ENCODE results near the gene SH2D7.

SH2D7 gene

GRCh38 chr15:78108300-78109084 lies 16.1 kb downstream of the SH2D7 start:
- H3K27ac ChIP-seq (ENCODE audit: low read length) = no peak overlapping the region
- no peaks in the 10 kb centered on the region for H3K9me3 ChIP-seq (ENCODE audit: control insufficient read depth in 1 of 2, low read length in 2 of 2)
- no peaks in the 10 kb centered on the region for H3K27me3 ChIP-seq (ENCODE audit: low read depth, low read length)
- no peaks in the 10 kb centered on the region for H3K36me3 ChIP-seq (ENCODE audit: control insufficient read depth in 1 of 2, insufficient read depth in 2 of 2, low read length in 2 of 2)
- no peak overlapping the region for H3K4me3 ChIP-seq (ENCODE audit: low read depth in 1 of 2, low read length in 2 of 2)
- no peaks in the 10 kb centered on the region for H3K4me1 ChIP-seq (ENCODE audit: control insufficient read depth in 1 of 2, insufficient read depth in 2 of 2, low read length in 2 of 2)

- H3K36me3 ChIP-seq (ENCODE audit: control insufficient read depth in 1 of 2, insufficient read depth in 2 of 2, low read length in 2 of 2) = no peaks in the 10 kb centered on the region
- no peaks in the 10 kb centered on the region for H3K9me3 ChIP-seq (ENCODE audit: control insufficient read depth in 1 of 2, low read length in 2 of 2)
- no peaks in the 10 kb centered on the region for H3K27me3 ChIP-seq (ENCODE audit: low read depth, low read length)
- H3K4me1 ChIP-seq (ENCODE audit: control insufficient read depth in 1 of 2, insufficient read depth in 2 of 2, low read length in 2 of 2) = no peaks in the 10 kb centered on the region
- no peak overlapping the region for H3K27ac ChIP-seq (ENCODE audit: low read length)
- H3K4me3 ChIP-seq (ENCODE audit: low read depth in 1 of 2, low read length in 2 of 2) = no peak overlapping the region
Measured at GRCh38 chr15:78109156-78109555, 16.8 kb downstream of the SH2D7 start.

GRCh38 chr15:78110096-78110495 lies 17.7 kb downstream of the SH2D7 start:
- no peaks in the 10 kb centered on the region for H3K4me1 ChIP-seq (ENCODE audit: control insufficient read depth in 1 of 2, insufficient read depth in 2 of 2, low read length in 2 of 2)
- no peak overlapping the region for H3K27ac ChIP-seq (ENCODE audit: low read length)
- no peaks in the 10 kb centered on the region for H3K36me3 ChIP-seq (ENCODE audit: control insufficient read depth in 1 of 2, insufficient read depth in 2 of 2, low read length in 2 of 2)
- H3K4me3 ChIP-seq (ENCODE audit: low read depth in 1 of 2, low read length in 2 of 2) = no peak overlapping the region
- H3K9me3 ChIP-seq (ENCODE audit: control insufficient read depth in 1 of 2, low read length in 2 of 2) = no peaks in the 10 kb centered on the region
- H3K27me3 ChIP-seq (ENCODE audit: low read depth, low read length) = no peaks in the 10 kb centered on the region

GRCh38 chr15:78110916-78111475 lies 18.6 kb downstream of the SH2D7 start:
- no peaks in the 10 kb centered on the region for H3K9me3 ChIP-seq (ENCODE audit: control insufficient read depth in 1 of 2, low read length in 2 of 2)
- no peak overlapping the region for H3K27ac ChIP-seq (ENCODE audit: low read length)
- no peak overlapping the region for H3K4me3 ChIP-seq (ENCODE audit: low read depth in 1 of 2, low read length in 2 of 2)
- H3K36me3 ChIP-seq (ENCODE audit: control insufficient read depth in 1 of 2, insufficient read depth in 2 of 2, low read length in 2 of 2) = no peaks in the 10 kb centered on the region
- H3K27me3 ChIP-seq (ENCODE audit: low read depth, low read length) = no peaks in the 10 kb centered on the region
- no peaks in the 10 kb centered on the region for H3K4me1 ChIP-seq (ENCODE audit: control insufficient read depth in 1 of 2, insufficient read depth in 2 of 2, low read length in 2 of 2)

GRCh38 chr15:78111788-78112187 lies 19.4 kb downstream of the SH2D7 start:
- Histone ChIP-seq H3K27ac (ENCODE audit: low read length) (no peak overlapping the region), H3K4me1 (ENCODE audit: control insufficient read depth in 1 of 2, insufficient read depth in 2 of 2, low read length in 2 of 2) (no peaks in the 10 kb centered on the region), H3K4me3 (ENCODE audit: low read depth in 1 of 2, low read length in 2 of 2) (no peak overlapping the region), H3K9me3 (ENCODE audit: control insufficient read depth in 1 of 2, low read length in 2 of 2) (no peaks in the 10 kb centered on the region), H3K27me3 (ENCODE audit: low read depth, low read length) (no peaks in the 10 kb centered on the region), H3K36me3 (ENCODE audit: control insufficient read depth in 1 of 2, insufficient read depth in 2 of 2, low read length in 2 of 2) (no peaks in the 10 kb centered on the region)

GRCh38 chr15:78112551-78112950 lies 20.2 kb downstream of the SH2D7 start:
- no peaks in the 10 kb centered on the region for H3K36me3 ChIP-seq (ENCODE audit: control insufficient read depth in 1 of 2, insufficient read depth in 2 of 2, low read length in 2 of 2)
- H3K4me3 ChIP-seq (ENCODE audit: low read depth in 1 of 2, low read length in 2 of 2) = no peak overlapping the region
- H3K4me1 ChIP-seq (ENCODE audit: control insufficient read depth in 1 of 2, insufficient read depth in 2 of 2, low read length in 2 of 2) = no peaks in the 10 kb centered on the region
- no peaks in the 10 kb centered on the region for H3K9me3 ChIP-seq (ENCODE audit: control insufficient read depth in 1 of 2, low read length in 2 of 2)
- H3K27ac ChIP-seq (ENCODE audit: low read length) = no peak overlapping the region
- no peaks in the 10 kb centered on the region for H3K27me3 ChIP-seq (ENCODE audit: low read depth, low read length)

- Histone ChIP-seq H3K4me1 (ENCODE audit: control insufficient read depth in 1 of 2, insufficient read depth in 2 of 2, low read length in 2 of 2) (no peaks in the 10 kb centered on the region), H3K4me3 (ENCODE audit: low read depth in 1 of 2, low read length in 2 of 2) (no peak overlapping the region), H3K27ac (ENCODE audit: low read length) (no peak overlapping the region), H3K9me3 (ENCODE audit: control insufficient read depth in 1 of 2, low read length in 2 of 2) (no peaks in the 10 kb centered on the region), H3K36me3 (ENCODE audit: control insufficient read depth in 1 of 2, insufficient read depth in 2 of 2, low read length in 2 of 2) (no peaks in the 10 kb centered on the region), H3K27me3 (ENCODE audit: low read depth, low read length) (no peaks in the 10 kb centered on the region)
Measured at GRCh38 chr15:78120523-78120922, 28.2 kb downstream of the SH2D7 start.

- Histone ChIP-seq H3K9me3 (ENCODE audit: control insufficient read depth in 1 of 2, low read length in 2 of 2) (no peaks in the 10 kb centered on the region), H3K27ac (ENCODE audit: low read length) (no peak overlapping the region), H3K27me3 (ENCODE audit: low read depth, low read length) (no peaks in the 10 kb centered on the region), H3K36me3 (ENCODE audit: control insufficient read depth in 1 of 2, insufficient read depth in 2 of 2, low read length in 2 of 2) (no peaks in the 10 kb centered on the region), H3K4me1 (ENCODE audit: control insufficient read depth in 1 of 2, insufficient read depth in 2 of 2, low read length in 2 of 2) (no peaks in the 10 kb centered on the region), H3K4me3 (ENCODE audit: low read depth in 1 of 2, low read length in 2 of 2) (no peak overlapping the region)
Measured at GRCh38 chr15:78125267-78125666, 32.9 kb downstream of the SH2D7 start.

GRCh38 chr15:78127882-78128281 lies 35.5 kb downstream of the SH2D7 start:
- no peaks in the 10 kb centered on the region for H3K27me3 ChIP-seq (ENCODE audit: low read depth, low read length)
- no peak overlapping the region for H3K4me3 ChIP-seq (ENCODE audit: low read depth in 1 of 2, low read length in 2 of 2)
- H3K9me3 ChIP-seq (ENCODE audit: control insufficient read depth in 1 of 2, low read length in 2 of 2) = no peaks in the 10 kb centered on the region
- H3K27ac ChIP-seq (ENCODE audit: low read length) = no peak overlapping the region
- peaks cover 4 to 6% of the 10 kb centered on the region in 2 donors for H3K4me1 ChIP-seq (ENCODE audit: control insufficient read depth in 1 of 2, insufficient read depth in 2 of 2, low read length in 2 of 2)
- H3K36me3 ChIP-seq (ENCODE audit: control insufficient read depth in 1 of 2, insufficient read depth in 2 of 2, low read length in 2 of 2) = no peaks in the 10 kb centered on the region

- H3K4me3 ChIP-seq (ENCODE audit: low read depth in 1 of 2, low read length in 2 of 2) = no peak overlapping the region
- H3K4me1 ChIP-seq (ENCODE audit: control insufficient read depth in 1 of 2, insufficient read depth in 2 of 2, low read length in 2 of 2) = peaks cover 4 to 6% of the 10 kb centered on the region in 2 donors
- H3K36me3 ChIP-seq (ENCODE audit: control insufficient read depth in 1 of 2, insufficient read depth in 2 of 2, low read length in 2 of 2) = no peaks in the 10 kb centered on the region
- H3K9me3 ChIP-seq (ENCODE audit: control insufficient read depth in 1 of 2, low read length in 2 of 2) = no peaks in the 10 kb centered on the region
- H3K27me3 ChIP-seq (ENCODE audit: low read depth, low read length) = no peaks in the 10 kb centered on the region
- no peak overlapping the region for H3K27ac ChIP-seq (ENCODE audit: low read length)
Measured at GRCh38 chr15:78129077-78129750, 36.9 kb downstream of the SH2D7 start.

GRCh38 chr15:78129751-78130287 lies 37.5 kb downstream of the SH2D7 start:
- no peaks in the 10 kb centered on the region for H3K9me3 ChIP-seq (ENCODE audit: control insufficient read depth in 1 of 2, low read length in 2 of 2)
- peaks cover 4 to 6% of the 10 kb centered on the region in 2 donors for H3K4me1 ChIP-seq (ENCODE audit: control insufficient read depth in 1 of 2, insufficient read depth in 2 of 2, low read length in 2 of 2)
- no peaks in the 10 kb centered on the region for H3K27me3 ChIP-seq (ENCODE audit: low read depth, low read length)
- no peak overlapping the region for H3K27ac ChIP-seq (ENCODE audit: low read length)
- H3K4me3 ChIP-seq (ENCODE audit: low read depth in 1 of 2, low read length in 2 of 2) = no peak overlapping the region
- H3K36me3 ChIP-seq (ENCODE audit: control insufficient read depth in 1 of 2, insufficient read depth in 2 of 2, low read length in 2 of 2) = no peaks in the 10 kb centered on the region
